GDM1 (cell line): ENCODE data around the gene ATIC.

Experiments used
- DNase-seq: peaks from one replicate; lab custom pipeline; 2025; lab: John Stamatoyannopoulos, UW

ATIC gene

DNA sequence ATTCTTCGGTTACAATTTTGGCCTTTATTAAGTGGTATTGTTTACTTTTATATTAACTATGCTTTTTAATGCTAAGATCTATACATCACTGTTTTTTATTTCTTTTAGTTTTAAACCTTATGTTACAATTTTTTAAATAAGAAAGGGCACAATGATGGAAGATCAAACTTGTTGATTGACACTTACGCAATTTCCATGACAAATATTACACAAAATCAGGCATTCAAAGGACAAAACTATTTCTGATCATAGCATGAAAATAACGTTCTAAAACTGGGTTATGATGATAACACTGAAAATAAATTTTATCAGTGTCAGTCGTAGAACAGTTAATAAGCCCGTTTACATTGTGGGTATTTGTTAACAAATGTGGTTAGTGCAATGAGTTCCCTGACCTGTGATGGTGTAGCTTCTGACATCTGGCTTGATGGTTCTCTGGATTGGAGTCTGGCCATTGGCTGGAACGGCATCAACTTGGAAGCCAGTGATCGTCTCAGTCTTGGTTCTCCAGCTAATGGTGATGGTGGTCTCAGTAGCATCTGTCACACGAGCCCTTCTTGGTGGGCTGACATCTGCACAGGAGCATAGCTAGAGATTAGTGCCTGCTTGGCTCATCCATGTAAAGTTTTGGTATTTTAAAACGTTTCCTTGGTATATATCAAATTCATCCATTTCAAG is 64.4 kb downstream of the ATIC start:
- DNase-seq = no peak

- no peak for DNase-seq
These were observed 65.4 kb downstream of the ATIC start for GRCh38 chr2:215377283-215377682.

- no peak for DNase-seq
These were observed 66.2 kb downstream of the ATIC start for GRCh38 chr2:215378045-215378444.

GRCh38 chr2:215379039-215379438 is 67.2 kb downstream of the ATIC start:
- no peak for DNase-seq

DNA sequence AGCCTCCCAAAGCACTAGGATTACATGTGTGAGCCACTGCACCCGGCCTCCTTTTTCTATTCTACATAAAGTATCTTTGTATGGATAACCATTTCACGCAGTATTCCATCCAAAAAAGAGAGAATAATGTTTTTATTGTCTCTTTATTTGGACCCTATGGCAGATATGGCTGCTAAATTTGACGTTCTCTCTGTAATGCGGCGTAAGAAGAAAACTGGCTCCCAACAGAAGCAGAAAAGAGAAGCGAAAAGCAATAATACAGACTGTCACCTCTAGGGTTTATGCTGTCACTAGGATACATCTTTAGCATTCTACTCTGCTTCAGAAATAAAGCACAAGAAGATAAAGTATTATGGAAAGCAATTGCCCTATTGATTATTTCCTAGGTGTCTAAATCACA is 68.1 kb downstream of the ATIC start:
- DNase-seq = no peak

- DNase-seq = no peak
These were observed 68.8 kb downstream of the ATIC start for GRCh38 chr2:215380699-215381098.

DNA sequence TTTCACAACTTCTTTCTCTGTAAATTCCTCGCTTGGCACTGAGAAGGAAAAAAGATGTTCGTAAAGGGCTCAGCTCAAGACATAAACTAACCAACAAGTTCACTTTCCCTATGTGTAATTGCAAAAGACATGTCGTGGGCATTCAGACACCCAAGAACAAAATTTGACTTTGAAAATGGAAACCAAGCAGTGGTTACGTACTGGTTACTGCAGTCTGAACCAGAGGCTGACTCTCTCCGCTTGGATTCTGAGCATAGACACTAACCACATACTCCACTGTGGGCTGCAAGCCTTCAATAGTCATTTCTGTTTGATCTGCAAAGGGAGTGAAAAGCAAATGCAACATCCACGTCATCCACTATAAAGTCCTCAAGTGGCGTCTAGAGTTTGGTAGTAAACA is 70.2 kb downstream of the ATIC start:
- no peak for DNase-seq

GRCh38 chr2:215382480-215382879 is 70.6 kb downstream of the ATIC start:
- no peak for DNase-seq

- no peak for DNase-seq
These were observed 71.9 kb downstream of the ATIC start for GRCh38 chr2:215383652-215384279.

GRCh38 chr2:215384710-215385109 is 72.9 kb downstream of the ATIC start:
- no peak for DNase-seq

- DNase-seq = no peak
These were observed 74.7 kb downstream of the ATIC start for GRCh38 chr2:215386566-215386965.

GRCh38 chr2:215388002-215388728 is 76.3 kb downstream of the ATIC start:
- no peak for DNase-seq

DNA sequence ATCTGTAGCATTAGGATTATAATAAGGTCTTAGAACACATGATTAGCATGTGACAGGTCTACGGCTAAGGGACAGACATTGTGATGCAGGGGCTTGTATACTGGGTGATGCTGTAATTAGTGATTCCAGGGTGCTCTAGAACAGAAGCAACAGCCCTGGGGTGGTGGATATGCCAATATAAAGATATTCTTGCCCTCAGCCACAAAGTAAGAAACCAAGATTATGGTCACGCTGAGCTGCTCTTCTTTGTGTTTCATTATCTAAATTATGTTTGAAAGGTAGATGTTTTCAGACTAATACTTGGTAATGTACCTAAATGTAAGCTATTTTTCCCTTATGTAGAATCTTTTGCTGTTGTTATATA is 78.7 kb downstream of the ATIC start:
- no peak for DNase-seq

DNA sequence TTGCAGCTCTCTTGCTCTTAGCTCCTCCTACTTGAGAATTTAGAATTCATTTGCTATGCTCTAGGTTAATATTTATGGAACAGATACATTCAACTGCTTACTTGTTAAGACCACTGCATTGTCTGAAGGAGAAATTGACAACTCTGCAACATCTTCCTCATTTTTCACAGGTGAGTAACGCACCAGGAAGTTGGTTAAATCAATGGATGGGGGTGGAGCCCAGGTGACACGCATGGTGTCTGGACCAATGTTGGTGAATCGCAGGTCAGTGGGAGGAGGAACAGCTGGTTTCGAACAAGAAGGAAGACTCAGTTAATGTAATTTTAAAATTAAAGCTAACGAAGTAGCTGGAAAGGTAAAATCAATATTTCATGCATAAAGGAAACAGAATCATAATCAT is 79.7 kb downstream of the ATIC start:
- no peak for DNase-seq

GRCh38 chr2:215392164-215392563 is 80.3 kb downstream of the ATIC start:
- DNase-seq = no peak

DNA sequence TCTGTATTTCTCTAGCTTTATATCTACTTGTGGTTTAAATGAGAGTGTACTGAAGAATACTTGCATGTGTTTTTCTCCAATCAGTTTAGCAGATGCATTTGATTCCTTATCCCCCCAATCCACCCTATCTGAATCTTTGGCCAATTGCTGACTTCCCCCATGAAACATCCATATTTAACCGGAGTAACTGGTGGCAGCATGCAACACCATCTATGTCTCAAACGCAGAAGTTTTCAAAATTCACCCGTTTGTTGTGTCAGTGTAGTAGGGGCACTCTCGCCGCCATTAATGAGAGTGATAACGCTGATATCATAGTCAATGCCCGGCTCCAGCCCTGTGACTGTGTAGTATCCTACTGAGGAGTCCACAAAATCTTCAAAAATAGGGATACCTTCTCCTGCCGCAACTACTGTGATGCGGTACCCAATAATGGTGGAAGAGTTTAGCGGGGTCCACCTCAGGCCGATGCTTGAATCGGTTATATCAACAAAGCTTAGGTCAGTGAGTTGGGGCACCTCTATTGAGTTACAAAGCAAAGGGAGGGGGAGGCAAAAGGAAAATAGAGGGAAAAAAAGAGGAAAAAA is 80.9 kb downstream of the ATIC start:
- no peak for DNase-seq

DNA sequence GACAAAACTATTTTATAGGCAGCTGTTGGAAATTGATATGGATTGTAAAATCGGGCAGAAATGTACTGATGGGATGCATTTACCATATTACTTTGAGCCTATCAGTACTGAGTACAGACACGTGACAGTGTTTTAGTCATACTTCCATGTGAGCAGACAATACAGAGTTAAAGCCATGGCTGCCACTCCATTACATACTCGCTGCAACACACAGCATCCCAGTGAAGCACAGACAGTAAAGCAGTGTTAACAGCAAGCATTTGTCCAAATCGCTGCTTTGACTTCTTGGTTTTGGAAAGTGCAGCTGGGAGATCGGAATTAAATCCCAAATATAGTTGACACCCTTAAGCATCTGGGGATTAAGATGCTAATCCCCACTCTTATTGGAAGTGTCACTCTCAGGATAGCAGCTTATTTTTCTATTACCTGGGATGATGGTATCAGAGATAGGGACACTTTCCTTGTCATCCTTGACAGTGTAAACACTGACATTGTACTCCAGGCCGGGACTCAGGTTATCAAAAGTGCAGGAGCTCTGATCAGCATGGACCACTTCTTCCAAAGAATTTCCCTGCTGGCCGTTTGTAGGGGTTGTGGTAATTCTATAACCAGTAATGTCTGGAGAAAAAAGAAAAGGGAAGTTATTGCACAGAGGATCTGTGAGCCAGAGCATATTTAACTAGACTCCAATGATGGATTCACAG is 82.4 kb downstream of the ATIC start:
- no peak for DNase-seq

GRCh38 chr2:215395687-215396460 is 84.0 kb downstream of the ATIC start:
- DNase-seq = no peak

DNA sequence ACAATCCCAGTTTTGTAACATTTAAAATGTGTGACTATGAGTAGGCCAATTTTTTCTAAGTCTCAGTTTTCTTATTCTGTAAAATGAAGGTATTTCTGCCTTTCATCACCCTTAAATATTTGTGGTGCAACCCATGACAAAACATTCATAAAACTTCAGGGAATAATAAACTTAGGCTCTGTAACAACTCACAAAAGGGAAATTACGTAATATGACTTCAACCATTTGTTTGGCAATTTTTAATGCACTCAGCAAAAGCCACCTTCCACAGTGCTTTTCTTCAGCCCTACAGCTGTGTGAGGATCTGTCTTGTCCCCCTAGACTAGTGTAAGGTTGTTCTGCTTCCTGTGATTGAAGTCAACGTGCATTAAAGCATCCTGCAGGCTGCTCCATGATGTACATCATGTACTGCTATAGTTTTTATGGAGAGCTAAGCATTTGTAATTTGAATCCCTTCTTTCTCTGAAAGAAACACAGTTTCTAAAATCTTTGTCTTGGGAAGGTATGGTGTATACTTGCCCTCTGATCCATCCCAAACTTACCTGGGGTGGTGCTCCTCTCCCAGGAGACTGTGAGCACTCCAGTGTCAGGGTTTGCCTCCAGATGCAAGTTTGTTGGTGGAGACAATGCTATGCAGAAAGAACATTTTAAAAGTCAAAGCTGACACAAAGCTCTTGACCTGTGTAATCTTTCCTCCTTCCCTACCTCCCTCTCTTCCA is 84.9 kb downstream of the ATIC start:
- no peak for DNase-seq

DNA sequence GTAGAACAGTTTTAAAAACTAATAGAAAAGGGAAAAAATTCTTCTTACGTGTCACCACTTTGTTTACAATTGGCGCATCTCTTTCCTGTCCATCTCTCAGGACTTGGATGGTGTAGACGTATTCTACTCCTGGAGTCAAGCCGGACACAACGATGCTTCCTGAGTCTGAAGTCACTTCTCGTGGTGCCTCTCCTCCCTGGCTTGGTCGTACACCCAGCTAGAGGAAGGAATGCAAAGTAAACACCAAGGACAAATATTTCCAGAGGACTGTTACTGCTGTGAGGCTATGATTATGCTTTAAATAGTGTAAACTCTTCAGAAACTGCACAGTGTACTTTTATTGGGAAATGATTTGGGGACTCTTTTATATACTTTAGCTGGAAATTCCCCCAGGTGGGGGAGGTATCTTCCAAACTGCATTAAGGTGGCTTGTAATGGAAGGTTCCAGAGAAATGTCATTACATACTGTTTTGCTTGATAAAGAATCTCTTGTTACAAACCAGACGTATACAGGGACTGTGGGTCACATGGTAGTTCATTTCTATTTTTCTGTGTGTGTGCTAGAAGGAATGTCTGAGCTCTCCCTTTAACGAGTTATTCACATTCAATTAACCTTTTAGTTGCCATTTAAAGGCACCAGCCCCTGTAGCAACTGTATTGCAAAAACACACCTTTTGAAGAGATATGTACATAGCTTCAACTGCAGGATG is 85.9 kb downstream of the ATIC start:
- DNase-seq = no peak
